B cell (primary cell): Measurements from ENCODE around the gene CD300LG. TPM values are rescaled to one million over a fixed set of nuclear protein-coding genes. Genes with fewer than 3 reads are reported as not detected.
"Not testable (repeated sequence)": the region's sequence is repeated elsewhere in the genome, so short reads cannot be mapped to it uniquely, and the experiment has no call there.

ENCODE experiments used
- ATAC-seq: fragments of 200-7000 bp; cut with Tn5 transposase; one replicate; pipeline ENCODE4 v1.10.0; 2021; ENCODE audit warnings: low read depth, mild to moderate bottlenecking, moderate number of reproducible peaks, moderate library complexity
- CTCF ChIA-PET: fragments of 350-600 bp; sonication (Branson Sonifier 250); formaldehyde crosslinking; loops from one replicate; lab custom pipeline; 2021; ENCODE audit warnings: antibody characterized with exemption, inconsistent platforms; lab: Charles Lee
- POLR2A ChIA-PET: fragments of 350-600 bp; sonication (Branson Sonifier 250); formaldehyde crosslinking; loops from one replicate; lab custom pipeline; 2021; ENCODE audit warnings: antibody characterized with exemption; lab: Charles Lee
- DNase-seq: peaks from one replicate; pipeline ENCODE4 v3.0.0; 2013
- H2AFZ ChIP-seq: 2 replicates; pipeline ENCODE4 v1.6.1; 2012; ENCODE audit warnings: mild to moderate bottlenecking, low read depth, low read length; ENCODE audit not compliant: insufficient read depth, poor library complexity, severe bottlenecking
- H3K27ac ChIP-seq, 2 donors: 1 replicate in 1 of 2; 2 replicates in 1 of 2; pipeline ENCODE4 v1.5.1; 2012 to 2013; ENCODE audit warnings: low read length in 2 of 2, mild to moderate bottlenecking in 2 of 2, moderate library complexity in 1 of 2
- H3K27me3 ChIP-seq, 4 experiments: fragments of 200-600 bp in 1 of 4; sonication (generic) in 1 of 4; replicated peaks in 1 of 4; 1 replicate in 2 of 4; 2 replicates in 2 of 4; pipeline versions ENCODE4 v1.6.1 to v1.7.0; 2013 to 2016; ENCODE audit warnings: low read length in 3 of 4, mild to moderate bottlenecking in 2 of 4, mixed read lengths in 1 of 4, moderate library complexity in 1 of 4; ENCODE audit not compliant: insufficient read depth in 4 of 4, control insufficient read depth in 3 of 4; ENCODE audit errors: control extremely low read depth in 1 of 4
- H3K36me3 ChIP-seq, 2 experiments: replicated peaks in 1 of 2; 1 replicate in 1 of 2; 2 replicates in 1 of 2; pipeline versions ENCODE4 v1.6.1 to v1.7.1; 2013; ENCODE audit warnings: low read length in 1 of 2; ENCODE audit not compliant: insufficient read depth in 2 of 2, control insufficient read depth in 1 of 2; ENCODE audit errors: control extremely low read depth in 1 of 2, extremely low read depth in 1 of 2
- H3K4me1 ChIP-seq, 2 donors: fragments of 200-600 bp in 1 of 2; sonication (generic) in 1 of 2; 1 replicate in 1 of 2; 2 replicates in 1 of 2; pipeline versions ENCODE4 v1.5.1 to v1.6.1; 2013 to 2017; ENCODE audit warnings: low read length in 2 of 2; ENCODE audit not compliant: control insufficient read depth in 2 of 2, insufficient read depth in 2 of 2
- H3K4me2 ChIP-seq: replicated peaks from 2 replicates; pipeline ENCODE3; 2012; ENCODE audit warnings: mild to moderate bottlenecking, low read depth, low read length; ENCODE audit not compliant: poor library complexity, severe bottlenecking
- H3K4me3 ChIP-seq, 5 experiments: fragments of 200-600 bp in 1 of 5; sonication (generic) in 1 of 5; 1 replicate in 3 of 5; 2 replicates in 2 of 5; pipeline versions ENCODE4 v1.5.1 to v1.7.0; 2011 to 2016; ENCODE audit warnings: low read length in 4 of 5, mild to moderate bottlenecking in 4 of 5, low read depth in 2 of 5, control low read depth in 1 of 5, moderate library complexity in 1 of 5; ENCODE audit not compliant: insufficient read depth in 1 of 5; ENCODE audit errors: control extremely low read depth in 1 of 5, extremely low read depth in 1 of 5
- H3K79me2 ChIP-seq: fragments of 200-600 bp; sonication (generic); one replicate; pipeline ENCODE4 v1.6.0; 2016; ENCODE audit warnings: low read length; ENCODE audit not compliant: control insufficient read depth, insufficient read depth
- H3K9ac ChIP-seq: fragments of 200-600 bp; sonication (generic); 2 replicates; pipeline ENCODE4 v1.6.1; 2017; ENCODE audit warnings: mild to moderate bottlenecking, low read length, moderate library complexity
- H3K9me3 ChIP-seq, 3 donors: one replicate each; pipeline versions ENCODE4 v1.6.1 to v1.7.1; 2013; ENCODE audit warnings: low read length in 2 of 3; ENCODE audit not compliant: control insufficient read depth in 2 of 3, insufficient read depth in 1 of 3; ENCODE audit errors: control extremely low read depth in 1 of 3
- H4K20me1 ChIP-seq: 2 replicates; pipeline ENCODE4 v1.6.0; 2012; ENCODE audit warnings: mild to moderate bottlenecking, low read length; ENCODE audit not compliant: insufficient read depth, control insufficient read depth, poor library complexity, severe bottlenecking
- H3K27ac Mint-ChIP-seq: one replicate; pipeline ENCODE4 v1.8.0; 2021; ENCODE audit warnings: mixed read lengths
- H3K27me3 Mint-ChIP-seq: one replicate; pipeline ENCODE4 v1.8.0; 2021; ENCODE audit warnings: mixed read lengths
- H3K4me1 Mint-ChIP-seq: one replicate; pipeline ENCODE4 v1.8.0; 2021; ENCODE audit warnings: mixed read lengths
- H3K4me3 Mint-ChIP-seq: one replicate; pipeline ENCODE4 v1.8.0; 2021; ENCODE audit warnings: mixed read lengths
- H3K9me3 Mint-ChIP-seq: one replicate; pipeline ENCODE4 v1.8.0; 2022; ENCODE audit warnings: mixed read lengths; ENCODE audit not compliant: insufficient read depth
- EZH2 ChIP-seq: IDR thresholded peaks from 2 replicates; pipeline ENCODE4 v1.6.1; 2012; ENCODE audit warnings: borderline replicate concordance, low read depth, mild to moderate bottlenecking, moderate library complexity, low read length; ENCODE audit not compliant: insufficient read depth, poor library complexity, severe bottlenecking
- WGBS: methylation state at CpG from one replicate; pipeline ENCODE4 v1.1.5; 2013; ENCODE audit warnings: missing lambda C conversion rate; ENCODE audit not compliant: insufficient coverage; 5-methylcytosine and 5-hydroxymethylcytosine counted together
- intact Hi-C: fragments of 100-400 bp; cut with micrococcal nuclease; formaldehyde crosslinking; loops from one replicate; pipeline ENCODE4 v1.10.0; 2022
- polyA minus RNA-seq: library from RNA; depleted of rRNA, polyadenylated mRNA; stranded (reverse); fragments of >200 nt; gene quantifications from 2 replicates; pipeline ENCODE4 v1.2.3, GENCODE V29; 2012
- polyA plus RNA-seq: library from polyadenylated mRNA; depleted of rRNA; stranded (reverse); fragments of >200 nt; gene quantifications from 2 replicates; pipeline ENCODE4 v1.2.3, GENCODE V29; 2012
- total RNA-seq, 2 donors: library from RNA; stranded (reverse); fragments of 120-200 nt in 1 of 2; gene quantifications; 1 replicate in 1 of 2; 2 replicates in 1 of 2; pipeline versions ENCODE4 v1.2.3 to v1.2.4, GENCODE V29; 2013 to 2022
- TF ChIP-seq, protein P1 (sequence below): fragments of 200-600 bp; IDR thresholded peaks from one replicate; pipeline ENCODE4 v1.8.0; 2022; ENCODE audit warnings: antibody characterized with exemption, mild to moderate bottlenecking

Gene CD300LG, protein sequence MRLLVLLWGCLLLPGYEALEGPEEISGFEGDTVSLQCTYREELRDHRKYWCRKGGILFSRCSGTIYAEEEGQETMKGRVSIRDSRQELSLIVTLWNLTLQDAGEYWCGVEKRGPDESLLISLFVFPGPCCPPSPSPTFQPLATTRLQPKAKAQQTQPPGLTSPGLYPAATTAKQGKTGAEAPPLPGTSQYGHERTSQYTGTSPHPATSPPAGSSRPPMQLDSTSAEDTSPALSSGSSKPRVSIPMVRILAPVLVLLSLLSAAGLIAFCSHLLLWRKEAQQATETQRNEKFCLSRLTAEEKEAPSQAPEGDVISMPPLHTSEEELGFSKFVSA
- total RNA-seq (not detected in 2 replicates), polyA plus RNA-seq (not detected in 2 replicates), polyA minus RNA-seq (not detected in 2 replicates)
- 0.05 TPM for total RNA-seq (2013)

DNA sequence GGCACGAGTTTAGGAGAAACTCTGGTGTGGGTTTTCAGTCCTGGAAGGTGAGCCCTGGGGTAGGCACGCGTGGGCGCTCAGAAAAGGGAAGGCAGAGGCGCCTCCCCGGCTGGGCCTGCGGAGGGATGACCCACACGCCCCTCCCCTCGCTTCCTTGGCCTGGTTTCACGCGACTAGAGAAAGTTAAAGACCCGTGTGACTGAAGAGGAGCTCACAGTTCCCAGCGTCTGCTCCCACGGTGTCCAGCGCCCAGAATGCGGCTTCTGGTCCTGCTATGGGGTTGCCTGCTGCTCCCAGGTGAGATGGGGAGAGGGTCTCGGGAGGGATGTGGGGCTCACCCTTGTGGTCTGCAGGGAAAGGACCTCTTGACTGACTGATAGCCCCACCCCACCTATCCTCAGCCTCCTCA is at the start of gene CD300LG:
Gene CD300LG, plus strand, starts transcription at position 214 of the 409 bp plus-strand sequence. Its CDS starts 41 bp downstream, at position 255.
- POLR2A ChIA-PET = no interaction called here
- H3K27ac Mint-ChIP-seq = no peak within 1 kb of the TSS
- no peak within 1 kb of the TSS for H3K4me3 ChIP-seq

DNA sequence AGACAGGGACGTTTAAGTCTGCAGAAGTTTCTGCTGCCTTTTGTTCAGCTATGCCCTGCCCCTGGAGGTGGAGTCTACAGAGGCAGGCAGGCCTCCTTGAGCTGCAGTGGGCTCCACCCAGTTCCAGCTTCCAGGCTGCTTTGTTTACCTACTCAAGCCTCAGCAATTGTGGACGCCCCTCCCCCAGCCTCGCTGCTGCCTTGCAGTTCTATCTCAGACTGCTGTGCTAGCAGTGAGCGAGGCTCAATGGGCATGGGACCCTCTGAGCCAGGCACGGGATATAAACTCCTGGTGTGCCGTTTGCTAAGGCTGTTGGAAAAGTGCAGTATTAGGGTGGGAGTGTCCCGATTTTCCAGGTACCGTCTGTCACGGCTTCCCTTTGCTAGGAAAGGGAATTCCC is 49.0 kb upstream of the CD300LG start:
- H3K4me1 Mint-ChIP-seq, H3K9me3 Mint-ChIP-seq, intact Hi-C loops, H3K4me3 Mint-ChIP-seq, H3K79me2 ChIP-seq, H3K4me1 ChIP-seq, H3K27ac ChIP-seq, H3K9ac ChIP-seq, H3K27ac Mint-ChIP-seq, POLR2A ChIA-PET, ATAC-seq, CTCF ChIA-PET, H4K20me1 ChIP-seq, H3K4me2 ChIP-seq, H3K4me3 ChIP-seq, H3K36me3 ChIP-seq, H3K9me3 ChIP-seq, H2AFZ ChIP-seq, H3K27me3 ChIP-seq, DNase-seq: not testable (repeated sequence)
- WGBS = 96% methylated on average over 8 of the region's 9 CpGs
- H3K27me3 Mint-ChIP-seq = peaks cover 42% of the 10 kb centered on the region

More for the DNA sequence above, at the start of gene CD300LG:
- peaks cover 0 to 8% (median 0%) of the 10 kb centered on the region in 4 experiments for H3K27me3 ChIP-seq
- CTCF ChIA-PET = interaction anchor here (0.6 to 2.5 kb wide), 12 partner anchors 9 to 270 kb away, joined by 3 to 22 read pairs (median 6); no protein-coding TSS in a partner anchor
- Mint-ChIP-seq H3K27me3 (peaks cover 32% of the 10 kb centered on the region), H3K9me3 (no peaks in the 10 kb centered on the region), H3K4me3 (no peak within 1 kb of the TSS), H3K4me1 (no peaks in the 10 kb centered on the region)
- H3K4me2 ChIP-seq = no peak within 1 kb of the TSS
- H3K9me3 ChIP-seq = no peaks in the 10 kb centered on the region
- no peaks in the 10 kb centered on the region for H3K4me1 ChIP-seq
- intact Hi-C loops = no loop called here
- H2AFZ ChIP-seq = no peak within 1 kb of the TSS
- DNase-seq (no peak), ATAC-seq (no peak)
- TF ChIP-seq, protein P1, sequence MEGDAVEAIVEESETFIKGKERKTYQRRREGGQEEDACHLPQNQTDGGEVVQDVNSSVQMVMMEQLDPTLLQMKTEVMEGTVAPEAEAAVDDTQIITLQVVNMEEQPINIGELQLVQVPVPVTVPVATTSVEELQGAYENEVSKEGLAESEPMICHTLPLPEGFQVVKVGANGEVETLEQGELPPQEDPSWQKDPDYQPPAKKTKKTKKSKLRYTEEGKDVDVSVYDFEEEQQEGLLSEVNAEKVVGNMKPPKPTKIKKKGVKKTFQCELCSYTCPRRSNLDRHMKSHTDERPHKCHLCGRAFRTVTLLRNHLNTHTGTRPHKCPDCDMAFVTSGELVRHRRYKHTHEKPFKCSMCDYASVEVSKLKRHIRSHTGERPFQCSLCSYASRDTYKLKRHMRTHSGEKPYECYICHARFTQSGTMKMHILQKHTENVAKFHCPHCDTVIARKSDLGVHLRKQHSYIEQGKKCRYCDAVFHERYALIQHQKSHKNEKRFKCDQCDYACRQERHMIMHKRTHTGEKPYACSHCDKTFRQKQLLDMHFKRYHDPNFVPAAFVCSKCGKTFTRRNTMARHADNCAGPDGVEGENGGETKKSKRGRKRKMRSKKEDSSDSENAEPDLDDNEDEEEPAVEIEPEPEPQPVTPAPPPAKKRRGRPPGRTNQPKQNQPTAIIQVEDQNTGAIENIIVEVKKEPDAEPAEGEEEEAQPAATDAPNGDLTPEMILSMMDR = no peak
- TF ChIP-seq EZH2 = no peak
- no peaks in the 10 kb centered on the region for H3K36me3 ChIP-seq
- H3K9ac ChIP-seq = no peak within 1 kb of the TSS
- 32% methylated on average over 16 of the region's 17 CpGs for WGBS
- H3K27ac ChIP-seq = no peak within 1 kb of the TSS
- H3K79me2 ChIP-seq = no peaks in the 10 kb centered on the region
- no peaks in the 10 kb centered on the region for H4K20me1 ChIP-seq
